ENCODE data around the gene DMPK. TPM values are rescaled to one million over a fixed set of nuclear protein-coding genes. Genes with fewer than 3 reads are reported as not detected.

Gene DMPK
- total and polyA plus RNA-seq, 2 of the 4 experiments (the other 2 are of a cell fraction): 7.9 to 50.7 TPM

- TF ChIP-seq SMC3 (IDR thresholded peaks at IDR 0.05; ENCODE audit: low read depth, low read length) (no peak), MXI1 (IDR thresholded peaks at IDR 0.05; ENCODE audit: borderline replicate concordance, low read depth, low read length) (no peak), CHD1 (IDR thresholded peaks at IDR 0.05; ENCODE audit: low read depth, low read length) (no peak), RFX5 (IDR thresholded peaks at IDR 0.05; ENCODE audit: low read depth, low read length) (no peak), FOS (IDR thresholded peaks at IDR 0.05; ENCODE audit: low read depth, low read length) (no peak), MAZ (IDR thresholded peaks at IDR 0.05; ENCODE audit: borderline replicate concordance, low read depth, low read length) (no peak), ELK1 (IDR thresholded peaks at IDR 0.05; ENCODE audit: borderline replicate concordance, low read depth, low read length) (no peak), RCOR1 (IDR thresholded peaks at IDR 0.05; ENCODE audit: insufficient replicate concordance, low read length) (no peak), NFE2L2 (IDR thresholded peaks at IDR 0.05; ENCODE audit: low read depth, low read length) (no peak), BHLHE40 (IDR thresholded peaks at IDR 0.05; ENCODE audit: low read depth, low read length) (no peak), CEBPB (IDR thresholded peaks at IDR 0.05; ENCODE audit: low read depth, low read length) (no peak), MAFK (IDR thresholded peaks at IDR 0.05; ENCODE audit: low read depth, low read length) (no peak)
- TF ChIP-seq, protein P1, sequence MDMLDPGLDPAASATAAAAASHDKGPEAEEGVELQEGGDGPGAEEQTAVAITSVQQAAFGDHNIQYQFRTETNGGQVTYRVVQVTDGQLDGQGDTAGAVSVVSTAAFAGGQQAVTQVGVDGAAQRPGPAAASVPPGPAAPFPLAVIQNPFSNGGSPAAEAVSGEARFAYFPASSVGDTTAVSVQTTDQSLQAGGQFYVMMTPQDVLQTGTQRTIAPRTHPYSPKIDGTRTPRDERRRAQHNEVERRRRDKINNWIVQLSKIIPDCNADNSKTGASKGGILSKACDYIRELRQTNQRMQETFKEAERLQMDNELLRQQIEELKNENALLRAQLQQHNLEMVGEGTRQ (IDR thresholded peaks at IDR 0.05; ENCODE audit: low read depth, low read length): no peak
- TF ChIP-seq, protein P2, sequence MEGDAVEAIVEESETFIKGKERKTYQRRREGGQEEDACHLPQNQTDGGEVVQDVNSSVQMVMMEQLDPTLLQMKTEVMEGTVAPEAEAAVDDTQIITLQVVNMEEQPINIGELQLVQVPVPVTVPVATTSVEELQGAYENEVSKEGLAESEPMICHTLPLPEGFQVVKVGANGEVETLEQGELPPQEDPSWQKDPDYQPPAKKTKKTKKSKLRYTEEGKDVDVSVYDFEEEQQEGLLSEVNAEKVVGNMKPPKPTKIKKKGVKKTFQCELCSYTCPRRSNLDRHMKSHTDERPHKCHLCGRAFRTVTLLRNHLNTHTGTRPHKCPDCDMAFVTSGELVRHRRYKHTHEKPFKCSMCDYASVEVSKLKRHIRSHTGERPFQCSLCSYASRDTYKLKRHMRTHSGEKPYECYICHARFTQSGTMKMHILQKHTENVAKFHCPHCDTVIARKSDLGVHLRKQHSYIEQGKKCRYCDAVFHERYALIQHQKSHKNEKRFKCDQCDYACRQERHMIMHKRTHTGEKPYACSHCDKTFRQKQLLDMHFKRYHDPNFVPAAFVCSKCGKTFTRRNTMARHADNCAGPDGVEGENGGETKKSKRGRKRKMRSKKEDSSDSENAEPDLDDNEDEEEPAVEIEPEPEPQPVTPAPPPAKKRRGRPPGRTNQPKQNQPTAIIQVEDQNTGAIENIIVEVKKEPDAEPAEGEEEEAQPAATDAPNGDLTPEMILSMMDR (conservative IDR thresholded peaks at IDR 0.05; ENCODE audit: low read depth, low read length): no peak
- ChIA-PET CTCF (no interaction called here), POLR2A (ENCODE audit: unreplicated experiment) (no interaction called here)
- Histone ChIP-seq H4K5ac (ENCODE audit: low read depth, low read length) (no peak within 1 kb of the TSS), H4K91ac (ENCODE audit: insufficient read depth, low read depth, low read length) (no peak within 1 kb of the TSS), H3K36me3 (ENCODE audit: control insufficient read depth, insufficient read depth, low read length) (peaks cover 14% of the 10 kb centered on the region; the same call in 1 of the 2 replicates), H2AK5ac (ENCODE audit: low read depth, low read length) (no peak within 1 kb of the TSS), H3K4me2 (ENCODE audit: low read depth, low read length) (no peak within 1 kb of the TSS), H4K8ac (ENCODE audit: low read depth in 2 of 2, low read length in 2 of 2) (no peak within 1 kb of the TSS), H3K27me3 (ENCODE audit: control insufficient read depth, insufficient read depth, low read length) (no peaks in the 10 kb centered on the region), H2AFZ (replicated peaks; ENCODE audit: low read length, poor library complexity) (no peak within 1 kb of the TSS), H3K4me1 (ENCODE audit: control insufficient read depth, insufficient read depth, low read length) (peaks cover 6% of the 10 kb centered on the region), H3K18ac (ENCODE audit: low read depth, low read length) (no peak within 1 kb of the TSS), H2BK120ac (ENCODE audit: low read depth, low read length) (no peak within 1 kb of the TSS), H3K4ac (ENCODE audit: low read depth, low read length) (no peak within 1 kb of the TSS; the same call in 1 of the 2 replicates), H3K9me1 (ENCODE audit: insufficient read depth, low read length) (peaks cover 5% of the 10 kb centered on the region), H3K4me3 (ENCODE audit: insufficient read depth, low read depth, low read length) (no peak within 1 kb of the TSS), H3K14ac (replicated peaks; ENCODE audit: low read depth, low read length) (no peak within 1 kb of the TSS), H3K27ac (ENCODE audit: insufficient read depth, low read length) (no peak within 1 kb of the TSS), H2AK9ac (replicated peaks; ENCODE audit: low read depth, low read length, poor library complexity) (peak within 1 kb of the TSS; percentile 42), H3K56ac (ENCODE audit: extremely low read depth, insufficient read depth, low read length) (no peak within 1 kb of the TSS), H2BK20ac (ENCODE audit: low read depth, low read length) (no peak within 1 kb of the TSS), H2BK5ac (ENCODE audit: low read depth, low read length, poor library complexity, severe bottlenecking) (no peak within 1 kb of the TSS), H3K9ac (ENCODE audit: low read depth, low read length) (no peak within 1 kb of the TSS), H3K23ac (ENCODE audit: low read depth, low read length) (no peak within 1 kb of the TSS), H3K79me1 (ENCODE audit: low read depth in 1 of 2, low read length in 2 of 2) (no peaks in the 10 kb centered on the region; a peak in 1 of 4 replicates), H4K20me1 (ENCODE audit: insufficient read depth, low read length) (peaks cover 5% of the 10 kb centered on the region; the same call in 1 of the 2 replicates), H3K9me3 (ENCODE audit: control insufficient read depth, insufficient read depth, low read length) (no peaks in the 10 kb centered on the region), H2BK15ac (ENCODE audit: low read depth, low read length) (no peak within 1 kb of the TSS)
- DNase-seq (no peak), ATAC-seq (ENCODE audit: low read depth) (no peak)
- BruUV-seq (replicated peaks): no TSS peak
- dilution Hi-C loops (cut with HindIII; ENCODE audit: low sequenced_read_pairs, unreplicated experiment): no loop called here
- intact Hi-C loops (cut with micrococcal nuclease): no loop called here
- 74% methylated on average over 24 of the region's 40 CpGs; no CpG with 5 or more reads in 1 of the 2 experiments for WGBS, 2 experiments (ENCODE audit: extremely low coverage in 2 of 2, insufficient read length in 1 of 2)
- in situ Hi-C loops (cut with MboI; ENCODE audit: low sequenced_read_pairs): no loop called here
Measured at GRCh38 chr19:45814851-45815480, 32.7 kb upstream of the DMPK start, which contains the start of gene RSPH6A. TSS of gene RSPH6A (minus strand) at chr19:45815308. CDS start at chr19:45815176, 132 bp downstream.
